Retinal pigment epithelial cell (primary cell): ENCODE data around the gene PIGK.

Experiments
- DNase-seq: peaks from one replicate; pipeline ENCODE4 v3.0.0-alpha.2; 2010; ENCODE audit warnings: low read depth
- H3K4me3 ChIP-seq: 2 replicates; pipeline ENCODE4 v1.5.1; 2011; ENCODE audit warnings: mild to moderate bottlenecking, low read length, control low read depth, moderate library complexity
- TF ChIP-seq, protein P1 (sequence below): conservative IDR thresholded peaks from 2 replicates; pipeline ENCODE4 v1.5.1; 2011; ENCODE audit warnings: low read depth, low read length, control low read depth, inconsistent platforms

PIGK gene

GRCh38 chr1:77118712-77119111, 100.5 kb downstream of the PIGK start:
- TF ChIP-seq, protein P1, sequence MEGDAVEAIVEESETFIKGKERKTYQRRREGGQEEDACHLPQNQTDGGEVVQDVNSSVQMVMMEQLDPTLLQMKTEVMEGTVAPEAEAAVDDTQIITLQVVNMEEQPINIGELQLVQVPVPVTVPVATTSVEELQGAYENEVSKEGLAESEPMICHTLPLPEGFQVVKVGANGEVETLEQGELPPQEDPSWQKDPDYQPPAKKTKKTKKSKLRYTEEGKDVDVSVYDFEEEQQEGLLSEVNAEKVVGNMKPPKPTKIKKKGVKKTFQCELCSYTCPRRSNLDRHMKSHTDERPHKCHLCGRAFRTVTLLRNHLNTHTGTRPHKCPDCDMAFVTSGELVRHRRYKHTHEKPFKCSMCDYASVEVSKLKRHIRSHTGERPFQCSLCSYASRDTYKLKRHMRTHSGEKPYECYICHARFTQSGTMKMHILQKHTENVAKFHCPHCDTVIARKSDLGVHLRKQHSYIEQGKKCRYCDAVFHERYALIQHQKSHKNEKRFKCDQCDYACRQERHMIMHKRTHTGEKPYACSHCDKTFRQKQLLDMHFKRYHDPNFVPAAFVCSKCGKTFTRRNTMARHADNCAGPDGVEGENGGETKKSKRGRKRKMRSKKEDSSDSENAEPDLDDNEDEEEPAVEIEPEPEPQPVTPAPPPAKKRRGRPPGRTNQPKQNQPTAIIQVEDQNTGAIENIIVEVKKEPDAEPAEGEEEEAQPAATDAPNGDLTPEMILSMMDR: no peak
- no peak overlapping the region for H3K4me3 ChIP-seq
- no peak for DNase-seq

DNA sequence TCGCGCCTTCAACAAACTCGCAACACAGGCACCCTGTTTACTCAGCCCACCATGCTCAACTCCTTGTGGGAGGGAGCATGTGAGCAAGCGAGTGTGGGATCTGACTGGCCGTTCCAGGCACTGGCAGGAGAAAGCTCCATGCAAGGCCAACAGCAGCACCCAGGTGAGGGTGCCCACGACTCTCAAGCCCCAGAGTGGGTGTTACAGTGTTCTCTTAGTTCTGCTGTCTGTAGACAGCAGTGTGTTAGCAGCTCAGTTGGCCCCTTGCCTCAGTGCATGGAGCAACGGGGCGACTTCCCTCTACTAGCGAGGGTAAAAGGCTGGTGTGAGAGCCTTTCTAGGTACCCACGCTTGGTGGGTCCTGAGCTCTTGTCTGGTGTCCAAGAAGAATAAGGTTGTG, 114.6 kb downstream of the PIGK start:
- TF ChIP-seq, protein P1: no peak
- DNase-seq: no peak
- H3K4me3 ChIP-seq: no peak overlapping the region

GRCh38 chr1:77103486-77103885, 115.7 kb downstream of the PIGK start:
- DNase-seq: no peak
- TF ChIP-seq, protein P1: no peak
- no peak overlapping the region for H3K4me3 ChIP-seq

GRCh38 chr1:77100875-77101274, 118.4 kb downstream of the PIGK start:
- DNase-seq: no peak
- H3K4me3 ChIP-seq: no peak overlapping the region
- TF ChIP-seq, protein P1: no peak

- TF ChIP-seq, protein P1: no peak
- DNase-seq: no peak
- H3K4me3 ChIP-seq: no peak overlapping the region
These were observed 122.6 kb downstream of the PIGK start for GRCh38 chr1:77096496-77097255.

GRCh38 chr1:77095236-77095635, 124.0 kb downstream of the PIGK start:
- TF ChIP-seq, protein P1: no peak
- DNase-seq: no peak

DNA sequence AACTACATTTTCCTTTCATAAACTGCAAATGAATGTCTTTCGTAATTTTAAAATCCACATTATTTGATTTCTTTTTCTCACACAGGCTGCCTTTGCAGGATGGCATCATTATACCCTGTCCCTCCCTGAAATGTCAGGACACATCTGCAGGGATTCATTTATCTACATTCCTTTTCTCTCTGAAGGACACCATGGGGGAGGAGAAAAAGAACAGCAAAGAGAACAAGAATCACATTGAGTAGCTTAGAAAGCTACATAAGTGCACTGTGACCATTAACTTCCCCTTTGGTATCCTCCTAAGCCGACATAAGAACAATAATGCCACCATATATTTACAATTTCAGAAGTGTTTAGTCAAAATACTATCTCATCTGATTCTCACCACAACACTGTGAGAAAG, 129.5 kb downstream of the PIGK start:
- no peak overlapping the region for H3K4me3 ChIP-seq
- TF ChIP-seq, protein P1: no peak
- no peak for DNase-seq

More at GRCh38 chr1:77095236-77095635, 124.0 kb downstream of the PIGK start:
- no peak overlapping the region for H3K4me3 ChIP-seq
